NCI-H1436 (cell line): ENCODE results near the gene HSD17B7.
"Not testable (repeated sequence)": the region's sequence is repeated elsewhere in the genome, so short reads cannot be mapped to it uniquely, and the experiment has no call there.

Experiments used
- DNase-seq: peaks from one replicate; lab custom pipeline; 2025; lab: John Stamatoyannopoulos, UW

Gene HSD17B7

GRCh38 chr1:162807503-162807902 lies 17.0 kb downstream of the HSD17B7 start:
- DNase-seq, result not testable (repeated sequence)

GRCh38 chr1:162812357-162812756 lies 21.9 kb downstream of the HSD17B7 start:
- DNase-seq, result not testable (repeated sequence)

GRCh38 chr1:162818136-162818535 lies 27.6 kb downstream of the HSD17B7 start:
- DNase-seq, result not testable (repeated sequence)

GRCh38 chr1:162818666-162819065 lies 28.2 kb downstream of the HSD17B7 start:
- not testable (repeated sequence) for DNase-seq

- DNase-seq, result peak; percentile 46
Observed at GRCh38 chr1:162822391-162823200, 32.1 kb downstream of the HSD17B7 start.

- no peak for DNase-seq
Observed at GRCh38 chr1:162823231-162823630, 32.7 kb downstream of the HSD17B7 start.

GRCh38 chr1:162823771-162824525 lies 33.4 kb downstream of the HSD17B7 start:
- DNase-seq, result no peak

- DNase-seq, result no peak
Observed at GRCh38 chr1:162829268-162829667, 38.8 kb downstream of the HSD17B7 start.

- no peak for DNase-seq
Observed at GRCh38 chr1:162832470-162832869, 42.0 kb downstream of the HSD17B7 start.

- DNase-seq, result no peak
Observed at GRCh38 chr1:162835157-162835899, 44.8 kb downstream of the HSD17B7 start.

- no peak for DNase-seq
Observed at GRCh38 chr1:162838863-162839262, 48.4 kb downstream of the HSD17B7 start.

- DNase-seq, result no peak
Observed at GRCh38 chr1:162840250-162840839, 49.8 kb downstream of the HSD17B7 start.

- no peak for DNase-seq
Observed at GRCh38 chr1:162844153-162844552, 53.7 kb downstream of the HSD17B7 start.

- DNase-seq, result no peak
Observed at GRCh38 chr1:162846256-162847212, 56.0 kb downstream of the HSD17B7 start.

- peak; percentile 62 for DNase-seq
Observed at GRCh38 chr1:162847839-162848453, 57.4 kb downstream of the HSD17B7 start.

- DNase-seq, result no peak
Observed at GRCh38 chr1:162849711-162850110, 59.2 kb downstream of the HSD17B7 start.

GRCh38 chr1:162851341-162851740 lies 60.8 kb downstream of the HSD17B7 start:
- no peak for DNase-seq

- DNase-seq, result peak; percentile 52
Observed at GRCh38 chr1:162854245-162854882, 63.9 kb downstream of the HSD17B7 start.

GRCh38 chr1:162855461-162856150 lies 65.1 kb downstream of the HSD17B7 start:
- no peak for DNase-seq
